GM19438 (cell line): Measurements from ENCODE around the gene MAGEA6.
"Not testable (repeated sequence)": the region's sequence is repeated elsewhere in the genome, so short reads cannot be mapped to it uniquely, and the experiment has no call there.

Experiments
- ATAC-seq: cut with Tn5 transposase; IDR thresholded peaks from one replicate; pipeline ENCODE4 v1.9.1; 2021; ENCODE audit warnings: low read depth; ENCODE audit not compliant: unreplicated experiment

MAGEA6 gene

GRCh38 chrX:152734143-152734858 lies 35.2 kb downstream of the MAGEA6 start:
- not testable (repeated sequence) for ATAC-seq

GRCh38 chrX:152733261-152733975 lies 36.1 kb downstream of the MAGEA6 start, which contains the start of the genes CSAG1 and MAGEA12:
TSS of gene CSAG1 (minus strand) at chrX:152733721. CDS start at chrX:152732460, 1,261 bp downstream.
TSS of gene MAGEA12 (plus strand) at chrX:152733757. CDS start at chrX:152736162, 2,405 bp downstream.
- no peak for ATAC-seq

- ATAC-seq = no peak
These were observed 44.1 kb downstream of the MAGEA6 start for GRCh38 chrX:152725409-152725808.
